Endodermal cell (in vitro differentiated cells): Measurements from ENCODE around the gene EPC1. TPM values are rescaled to one million over a fixed set of nuclear protein-coding genes. Genes with fewer than 3 reads are reported as not detected.

ENCODE experiments used
- DNase-seq: peaks from one replicate; pipeline ENCODE4 v3.0.0-alpha.2; 2017
- H3K27ac ChIP-seq: 2 replicates; pipeline ENCODE4 v1.5.1; 2013; ENCODE audit warnings: mild to moderate bottlenecking, low read depth, low read length, moderate library complexity
- H3K27me3 ChIP-seq: 2 replicates; pipeline ENCODE4 v1.6.1; 2013; ENCODE audit warnings: mild to moderate bottlenecking, low read length, moderate library complexity; ENCODE audit not compliant: insufficient read depth, control insufficient read depth, poor library complexity, severe bottlenecking
- H3K36me3 ChIP-seq: 2 replicates; pipeline ENCODE4 v1.7.0; 2013; ENCODE audit warnings: mild to moderate bottlenecking, low read length, moderate library complexity; ENCODE audit not compliant: control insufficient read depth, insufficient read depth
- H3K4me1 ChIP-seq: one replicate; pipeline ENCODE4 v1.7.0; 2013; ENCODE audit warnings: low read length; ENCODE audit not compliant: control insufficient read depth, insufficient read depth
- H3K4me3 ChIP-seq: 2 replicates; pipeline ENCODE4 v1.5.1; 2013; ENCODE audit warnings: mild to moderate bottlenecking, low read length, moderate library complexity
- H3K9ac ChIP-seq: 2 replicates; pipeline ENCODE4 v1.6.1; 2013; ENCODE audit warnings: mild to moderate bottlenecking, low read length, moderate library complexity; ENCODE audit not compliant: poor library complexity, severe bottlenecking; ENCODE audit errors: extremely low read depth
- H3K9me3 ChIP-seq: 2 replicates; pipeline ENCODE4 v1.6.1; 2013; ENCODE audit warnings: mild to moderate bottlenecking, low read length, moderate library complexity; ENCODE audit not compliant: control insufficient read depth
- H3K27ac Mint-ChIP-seq: 2 replicates; pipeline ENCODE4 v1.8.0; 2020; ENCODE audit warnings: mixed read lengths
- H3K27me3 Mint-ChIP-seq: 2 replicates; pipeline ENCODE4 v1.8.0; 2021; ENCODE audit warnings: mild to moderate bottlenecking, mixed read lengths; ENCODE audit not compliant: insufficient read depth
- H3K36me3 Mint-ChIP-seq: 2 replicates; pipeline ENCODE4 v1.8.0; 2020; ENCODE audit warnings: low read depth, mixed read lengths
- H3K4me1 Mint-ChIP-seq: 2 replicates; pipeline ENCODE4 v1.8.0; 2020; ENCODE audit warnings: mixed read lengths
- H3K4me3 Mint-ChIP-seq: 2 replicates; pipeline ENCODE4 v1.8.0; 2020; ENCODE audit warnings: mild to moderate bottlenecking, moderate library complexity, mixed read lengths
- H3K9me3 Mint-ChIP-seq: 2 replicates; pipeline ENCODE4 v1.8.0; 2020; ENCODE audit warnings: mild to moderate bottlenecking, mixed read lengths
- WGBS, 2 experiments: methylation state at CpG; one replicate each; pipeline versions ENCODE4 v1.1.5 to v1.1.7; 2013; ENCODE audit warnings: missing lambda C conversion rate in 2 of 2, mixed read lengths in 1 of 2; ENCODE audit not compliant: insufficient coverage in 1 of 2, insufficient read length in 1 of 2; 5-methylcytosine and 5-hydroxymethylcytosine counted together
- total RNA-seq, 2 donors: library from RNA; stranded (reverse); fragmentation: NEBNext Ultra II Directional in 1 of 2; extraction: Animal tissue kit (Norgen Biotek cat#: 25700) in 1 of 2; gene quantifications; 2 replicates in 1 of 2; 3 replicates in 1 of 2; pipeline ENCODE4 v1.2.1, GENCODE V29; 2021
- TF ChIP-seq, protein P1 (sequence below): fragments of 200-600 bp; sonication (generic); conservative IDR thresholded peaks from 2 replicates; pipeline ENCODE4 v1.5.0; 2021; ENCODE audit warnings: antibody characterized with exemption, mild to moderate bottlenecking

Gene EPC1
- total RNA-seq, 2 donors from 2014 or later, result 27.9 to 40.3 TPM

GRCh38 chr10:32271617-32272016 lies 75.3 kb downstream of the EPC1 start:
- Mint-ChIP-seq H3K9me3 (no peaks in the 10 kb centered on the region), H3K36me3 (peaks cover 64% of the 10 kb centered on the region), H3K4me3 (no peak overlapping the region), H3K4me1 (peaks cover 6% of the 10 kb centered on the region), H3K27me3 (peaks cover 18% of the 10 kb centered on the region), H3K27ac (no peak overlapping the region)
- DNase-seq, result no peak
- WGBS, 2 experiments, result 93 to 95% methylated on average over 2 to 3 of the region's 3 CpGs
- Histone ChIP-seq H3K27me3 (peaks cover 10% of the 10 kb centered on the region), H3K4me1 (no peaks in the 10 kb centered on the region), H3K4me3 (no peak overlapping the region), H3K27ac (no peak overlapping the region), H3K9ac (no peak overlapping the region), H3K9me3 (peaks cover 9% of the 10 kb centered on the region), H3K36me3 (peaks cover 79% of the 10 kb centered on the region)
- TF ChIP-seq, protein P1, sequence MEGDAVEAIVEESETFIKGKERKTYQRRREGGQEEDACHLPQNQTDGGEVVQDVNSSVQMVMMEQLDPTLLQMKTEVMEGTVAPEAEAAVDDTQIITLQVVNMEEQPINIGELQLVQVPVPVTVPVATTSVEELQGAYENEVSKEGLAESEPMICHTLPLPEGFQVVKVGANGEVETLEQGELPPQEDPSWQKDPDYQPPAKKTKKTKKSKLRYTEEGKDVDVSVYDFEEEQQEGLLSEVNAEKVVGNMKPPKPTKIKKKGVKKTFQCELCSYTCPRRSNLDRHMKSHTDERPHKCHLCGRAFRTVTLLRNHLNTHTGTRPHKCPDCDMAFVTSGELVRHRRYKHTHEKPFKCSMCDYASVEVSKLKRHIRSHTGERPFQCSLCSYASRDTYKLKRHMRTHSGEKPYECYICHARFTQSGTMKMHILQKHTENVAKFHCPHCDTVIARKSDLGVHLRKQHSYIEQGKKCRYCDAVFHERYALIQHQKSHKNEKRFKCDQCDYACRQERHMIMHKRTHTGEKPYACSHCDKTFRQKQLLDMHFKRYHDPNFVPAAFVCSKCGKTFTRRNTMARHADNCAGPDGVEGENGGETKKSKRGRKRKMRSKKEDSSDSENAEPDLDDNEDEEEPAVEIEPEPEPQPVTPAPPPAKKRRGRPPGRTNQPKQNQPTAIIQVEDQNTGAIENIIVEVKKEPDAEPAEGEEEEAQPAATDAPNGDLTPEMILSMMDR, result no peak

- no peaks in the 10 kb centered on the region for H3K9me3 Mint-ChIP-seq
- TF ChIP-seq, protein P1, result no peak
- Histone ChIP-seq H3K27ac (no peak overlapping the region), H3K27me3 (peaks cover 18% of the 10 kb centered on the region), H3K36me3 (peaks cover 72% of the 10 kb centered on the region), H3K4me1 (no peaks in the 10 kb centered on the region), H3K4me3 (no peak overlapping the region), H3K9me3 (peaks cover 9% of the 10 kb centered on the region), H3K9ac (no peak overlapping the region)
- H3K27me3 Mint-ChIP-seq, result peaks cover 30% of the 10 kb centered on the region
- no peak overlapping the region for H3K4me3 Mint-ChIP-seq
- peaks cover 62% of the 10 kb centered on the region for H3K36me3 Mint-ChIP-seq
- H3K4me1 Mint-ChIP-seq, result peaks cover 15% of the 10 kb centered on the region
- no peak for DNase-seq
- no peak overlapping the region for H3K27ac Mint-ChIP-seq
- WGBS, 2 experiments, result 93 to 100% methylated on average over 1 to 2 of the region's 2 CpGs
Measured at GRCh38 chr10:32269343-32270100, 77.4 kb downstream of the EPC1 start.

- H3K36me3 ChIP-seq, result peaks cover 65% of the 10 kb centered on the region
- WGBS, 2 experiments, result 97% methylated on average over 4 of the region's 4 CpGs
- H3K9ac ChIP-seq, result no peak overlapping the region
- Mint-ChIP-seq H3K27ac (no peak overlapping the region), H3K4me3 (no peak overlapping the region), H3K27me3 (peaks cover 38% of the 10 kb centered on the region), H3K9me3 (no peaks in the 10 kb centered on the region), H3K4me1 (peaks cover 15% of the 10 kb centered on the region), H3K36me3 (peaks cover 60% of the 10 kb centered on the region)
- TF ChIP-seq, protein P1, result no peak
- no peaks in the 10 kb centered on the region for H3K4me1 ChIP-seq
- no peak for DNase-seq
- peaks cover 9% of the 10 kb centered on the region for H3K9me3 ChIP-seq
- peaks cover 25% of the 10 kb centered on the region for H3K27me3 ChIP-seq
- H3K4me3 ChIP-seq, result no peak overlapping the region
- no peak overlapping the region for H3K27ac ChIP-seq
Measured at GRCh38 chr10:32268788-32269187, 78.2 kb downstream of the EPC1 start.
